ENCODE measurements around the gene KLHL14. TPM values are rescaled to one million over a fixed set of nuclear protein-coding genes. Genes with fewer than 3 reads are reported as not detected.

KLHL14 gene
- polyA plus RNA-seq, 2 of the 4 experiments (the other 2 are of a cell fraction) = not detected

DNA sequence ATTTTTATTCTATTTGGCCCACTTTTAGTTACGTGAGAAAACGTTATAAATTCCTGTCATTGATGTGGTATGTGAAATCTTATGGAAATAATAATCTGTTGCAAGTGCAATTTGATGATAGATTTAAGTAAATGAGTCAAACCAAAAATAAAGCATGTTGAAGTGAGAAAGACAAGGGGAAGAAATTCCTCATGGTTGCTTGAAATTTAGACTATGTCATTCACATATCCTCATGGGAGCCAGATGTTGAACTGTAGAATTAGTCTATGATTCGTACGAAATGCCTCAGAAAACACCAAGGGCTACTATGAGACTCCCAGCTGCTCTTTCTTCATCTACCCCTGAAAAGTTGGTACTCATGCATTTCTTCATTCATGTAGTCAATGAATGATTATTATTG is 55.7 kb downstream of the KLHL14 start:
- ChIA-PET POLR2A (no interaction called here), CTCF (no interaction called here)
- Histone ChIP-seq H3K4me3 (no peak overlapping the region), H3K9me3 (no peaks in the 10 kb centered on the region), H3K27ac (no peak overlapping the region), H3K4me2 (no peak overlapping the region), H3K4me1 (no peaks in the 10 kb centered on the region)
- WGBS (ENCODE audit: missing lambda C conversion rate) = 25% methylated on average over 4 of the region's 4 CpGs
- no peak for FAIRE-seq
- no peak for DNase-seq (ENCODE audit: low read depth in 1 of 2, low spot score in 1 of 2)
- no peak for ATAC-seq
- TF ChIP-seq, protein P1, sequence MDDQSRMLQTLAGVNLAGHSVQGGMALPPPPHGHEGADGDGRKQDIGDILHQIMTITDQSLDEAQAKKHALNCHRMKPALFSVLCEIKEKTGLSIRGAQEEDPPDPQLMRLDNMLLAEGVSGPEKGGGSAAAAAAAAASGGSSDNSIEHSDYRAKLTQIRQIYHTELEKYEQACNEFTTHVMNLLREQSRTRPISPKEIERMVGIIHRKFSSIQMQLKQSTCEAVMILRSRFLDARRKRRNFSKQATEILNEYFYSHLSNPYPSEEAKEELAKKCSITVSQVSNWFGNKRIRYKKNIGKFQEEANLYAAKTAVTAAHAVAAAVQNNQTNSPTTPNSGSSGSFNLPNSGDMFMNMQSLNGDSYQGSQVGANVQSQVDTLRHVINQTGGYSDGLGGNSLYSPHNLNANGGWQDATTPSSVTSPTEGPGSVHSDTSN (IDR thresholded peaks at IDR 0.05) = no peak
- no peak for TF ChIP-seq HOXB13 (CRISPR knock-in tag; IDR thresholded peaks at IDR 0.05; ENCODE audit: low read depth)
- TF ChIP-seq HDAC2 (IDR thresholded peaks at IDR 0.05) = no peak
- no peak for TF ChIP-seq CEBPB (IDR thresholded peaks at IDR 0.05)
- no peak for TF ChIP-seq GATA3 (IDR thresholded peaks at IDR 0.05; ENCODE audit: borderline replicate concordance)
- no peak for TF ChIP-seq RCOR1 (IDR thresholded peaks at IDR 0.05; ENCODE audit: low read depth, low read length)
- TF ChIP-seq PHF8 (IDR thresholded peaks at IDR 0.05; ENCODE audit: borderline replicate concordance, low read depth) = no peak
- TF ChIP-seq, protein P2, sequence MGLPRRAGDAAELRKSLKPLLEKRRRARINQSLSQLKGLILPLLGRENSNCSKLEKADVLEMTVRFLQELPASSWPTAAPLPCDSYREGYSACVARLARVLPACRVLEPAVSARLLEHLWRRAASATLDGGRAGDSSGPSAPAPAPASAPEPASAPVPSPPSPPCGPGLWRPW (IDR thresholded peaks at IDR 0.05) = no peak
- TF ChIP-seq, protein P3, sequence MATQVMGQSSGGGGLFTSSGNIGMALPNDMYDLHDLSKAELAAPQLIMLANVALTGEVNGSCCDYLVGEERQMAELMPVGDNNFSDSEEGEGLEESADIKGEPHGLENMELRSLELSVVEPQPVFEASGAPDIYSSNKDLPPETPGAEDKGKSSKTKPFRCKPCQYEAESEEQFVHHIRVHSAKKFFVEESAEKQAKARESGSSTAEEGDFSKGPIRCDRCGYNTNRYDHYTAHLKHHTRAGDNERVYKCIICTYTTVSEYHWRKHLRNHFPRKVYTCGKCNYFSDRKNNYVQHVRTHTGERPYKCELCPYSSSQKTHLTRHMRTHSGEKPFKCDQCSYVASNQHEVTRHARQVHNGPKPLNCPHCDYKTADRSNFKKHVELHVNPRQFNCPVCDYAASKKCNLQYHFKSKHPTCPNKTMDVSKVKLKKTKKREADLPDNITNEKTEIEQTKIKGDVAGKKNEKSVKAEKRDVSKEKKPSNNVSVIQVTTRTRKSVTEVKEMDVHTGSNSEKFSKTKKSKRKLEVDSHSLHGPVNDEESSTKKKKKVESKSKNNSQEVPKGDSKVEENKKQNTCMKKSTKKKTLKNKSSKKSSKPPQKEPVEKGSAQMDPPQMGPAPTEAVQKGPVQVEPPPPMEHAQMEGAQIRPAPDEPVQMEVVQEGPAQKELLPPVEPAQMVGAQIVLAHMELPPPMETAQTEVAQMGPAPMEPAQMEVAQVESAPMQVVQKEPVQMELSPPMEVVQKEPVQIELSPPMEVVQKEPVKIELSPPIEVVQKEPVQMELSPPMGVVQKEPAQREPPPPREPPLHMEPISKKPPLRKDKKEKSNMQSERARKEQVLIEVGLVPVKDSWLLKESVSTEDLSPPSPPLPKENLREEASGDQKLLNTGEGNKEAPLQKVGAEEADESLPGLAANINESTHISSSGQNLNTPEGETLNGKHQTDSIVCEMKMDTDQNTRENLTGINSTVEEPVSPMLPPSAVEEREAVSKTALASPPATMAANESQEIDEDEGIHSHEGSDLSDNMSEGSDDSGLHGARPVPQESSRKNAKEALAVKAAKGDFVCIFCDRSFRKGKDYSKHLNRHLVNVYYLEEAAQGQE (IDR thresholded peaks at IDR 0.05) = no peak
- TF ChIP-seq, protein P4, sequence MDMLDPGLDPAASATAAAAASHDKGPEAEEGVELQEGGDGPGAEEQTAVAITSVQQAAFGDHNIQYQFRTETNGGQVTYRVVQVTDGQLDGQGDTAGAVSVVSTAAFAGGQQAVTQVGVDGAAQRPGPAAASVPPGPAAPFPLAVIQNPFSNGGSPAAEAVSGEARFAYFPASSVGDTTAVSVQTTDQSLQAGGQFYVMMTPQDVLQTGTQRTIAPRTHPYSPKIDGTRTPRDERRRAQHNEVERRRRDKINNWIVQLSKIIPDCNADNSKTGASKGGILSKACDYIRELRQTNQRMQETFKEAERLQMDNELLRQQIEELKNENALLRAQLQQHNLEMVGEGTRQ (IDR thresholded peaks at IDR 0.05) = no peak
- no peak for TF ChIP-seq HOXB5 (CRISPR knock-in tag; IDR thresholded peaks at IDR 0.05)
- TF ChIP-seq JUNB (IDR thresholded peaks at IDR 0.05) = no peak
- TF ChIP-seq KDM1A (IDR thresholded peaks at IDR 0.05; ENCODE audit: low read depth) = no peak
- TF ChIP-seq POLR2AphosphoS2 (conservative IDR thresholded peaks at IDR 0.05; ENCODE audit: low read length) = no peak
- TF ChIP-seq ZC3H11A (IDR thresholded peaks at IDR 0.05) = no peak
- no peak for TF ChIP-seq EHF (CRISPR knock-in tag; IDR thresholded peaks at IDR 0.05)
- TF ChIP-seq, protein P5, sequence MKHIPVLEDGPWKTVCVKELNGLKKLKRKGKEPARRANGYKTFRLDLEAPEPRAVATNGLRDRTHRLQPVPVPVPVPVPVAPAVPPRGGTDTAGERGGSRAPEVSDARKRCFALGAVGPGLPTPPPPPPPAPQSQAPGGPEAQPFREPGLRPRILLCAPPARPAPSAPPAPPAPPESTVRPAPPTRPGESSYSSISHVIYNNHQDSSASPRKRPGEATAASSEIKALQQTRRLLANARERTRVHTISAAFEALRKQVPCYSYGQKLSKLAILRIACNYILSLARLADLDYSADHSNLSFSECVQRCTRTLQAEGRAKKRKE (CRISPR knock-in tag; IDR thresholded peaks at IDR 0.05; ENCODE audit: low read depth) = no peak
- no peak for TF ChIP-seq ZFP36 (IDR thresholded peaks at IDR 0.05; ENCODE audit: borderline replicate concordance, partially characterized antibody)
- TF ChIP-seq CBX8 (IDR thresholded peaks at IDR 0.05) = no peak

DNA sequence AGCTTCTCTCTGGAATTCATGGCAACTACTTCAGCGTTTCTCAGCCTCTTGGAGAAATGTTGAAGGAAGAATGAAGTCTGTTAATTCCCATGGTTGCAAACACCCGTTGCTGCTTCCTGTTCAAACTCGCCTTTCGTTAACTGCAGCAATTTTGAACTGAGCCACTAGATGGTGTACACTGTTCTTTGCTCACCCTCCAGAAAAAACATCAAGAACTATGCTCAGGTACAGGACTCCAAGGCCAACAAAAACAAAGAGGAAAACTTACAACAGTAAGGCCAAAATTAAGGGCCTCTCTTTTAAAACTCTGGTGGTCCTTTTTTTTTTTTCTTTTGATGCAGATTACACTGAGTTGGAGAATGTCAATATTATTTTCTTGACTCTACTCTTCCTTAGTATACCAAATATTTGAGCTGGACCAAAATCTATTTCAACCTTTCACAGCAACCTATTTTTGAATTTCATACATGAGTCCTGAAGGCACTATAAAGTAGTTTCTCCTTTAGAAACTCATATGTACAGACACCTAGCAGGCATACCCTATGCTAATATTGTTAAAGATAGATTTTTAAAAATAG is 58.2 kb downstream of the KLHL14 start:
- Histone ChIP-seq H3K9me3 (no peaks in the 10 kb centered on the region), H3K4me2 (no peak overlapping the region), H3K4me3 (no peak overlapping the region), H3K4me1 (no peaks in the 10 kb centered on the region), H3K27ac (no peak overlapping the region)
- POLR2A ChIA-PET = no interaction called here
- peak; percentile 7 to 56 for DNase-seq (ENCODE audit: low read depth in 1 of 2, low spot score in 1 of 2)
- peak in 1 of 2 experiments; percentile 74; a peak in 2 of 6 replicates for ATAC-seq
- CTCF ChIA-PET = interaction anchor here (0.6 to 2.7 kb wide), 6 partner anchors 9 to 1469 kb away, joined by 3 to 11 read pairs (median 4); no protein-coding TSS in a partner anchor
- under 1% methylated on average over 4 of the region's 4 CpGs for WGBS (ENCODE audit: missing lambda C conversion rate)
- no peak for FAIRE-seq
- TF ChIP-seq SREBF2 (IDR thresholded peaks at IDR 0.05) = no peak
- TF ChIP-seq, protein P6, sequence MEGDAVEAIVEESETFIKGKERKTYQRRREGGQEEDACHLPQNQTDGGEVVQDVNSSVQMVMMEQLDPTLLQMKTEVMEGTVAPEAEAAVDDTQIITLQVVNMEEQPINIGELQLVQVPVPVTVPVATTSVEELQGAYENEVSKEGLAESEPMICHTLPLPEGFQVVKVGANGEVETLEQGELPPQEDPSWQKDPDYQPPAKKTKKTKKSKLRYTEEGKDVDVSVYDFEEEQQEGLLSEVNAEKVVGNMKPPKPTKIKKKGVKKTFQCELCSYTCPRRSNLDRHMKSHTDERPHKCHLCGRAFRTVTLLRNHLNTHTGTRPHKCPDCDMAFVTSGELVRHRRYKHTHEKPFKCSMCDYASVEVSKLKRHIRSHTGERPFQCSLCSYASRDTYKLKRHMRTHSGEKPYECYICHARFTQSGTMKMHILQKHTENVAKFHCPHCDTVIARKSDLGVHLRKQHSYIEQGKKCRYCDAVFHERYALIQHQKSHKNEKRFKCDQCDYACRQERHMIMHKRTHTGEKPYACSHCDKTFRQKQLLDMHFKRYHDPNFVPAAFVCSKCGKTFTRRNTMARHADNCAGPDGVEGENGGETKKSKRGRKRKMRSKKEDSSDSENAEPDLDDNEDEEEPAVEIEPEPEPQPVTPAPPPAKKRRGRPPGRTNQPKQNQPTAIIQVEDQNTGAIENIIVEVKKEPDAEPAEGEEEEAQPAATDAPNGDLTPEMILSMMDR (IDR thresholded peaks at IDR 0.05) = peak; percentile 45; the same call in 2 of the 3 replicates
- no peak for TF ChIP-seq FOSB (CRISPR knock-in tag; IDR thresholded peaks at IDR 0.05)
- TF ChIP-seq SMC3 (IDR thresholded peaks at IDR 0.05) = 0 out of 3 replicates have a peak, but pooled peaks have one; percentile 27
- TF ChIP-seq ZNF302 (CRISPR knock-in tag; IDR thresholded peaks at IDR 0.05) = no peak
- TF ChIP-seq, protein P7, sequence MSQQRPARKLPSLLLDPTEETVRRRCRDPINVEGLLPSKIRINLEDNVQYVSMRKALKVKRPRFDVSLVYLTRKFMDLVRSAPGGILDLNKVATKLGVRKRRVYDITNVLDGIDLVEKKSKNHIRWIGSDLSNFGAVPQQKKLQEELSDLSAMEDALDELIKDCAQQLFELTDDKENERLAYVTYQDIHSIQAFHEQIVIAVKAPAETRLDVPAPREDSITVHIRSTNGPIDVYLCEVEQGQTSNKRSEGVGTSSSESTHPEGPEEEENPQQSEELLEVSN (IDR thresholded peaks at IDR 0.05; ENCODE audit: borderline replicate concordance, low read depth) = no peak
- peak; percentile 42 to 54; a peak in 4 of 5 replicates for TF ChIP-seq RAD21 (conservative IDR thresholded peaks at IDR 0.05 in 1 of 2, IDR thresholded peaks at IDR 0.05 in 1 of 2)
- TF ChIP-seq HOXB13 (CRISPR knock-in tag; IDR thresholded peaks at IDR 0.05; ENCODE audit: low read depth) = no peak
- TF ChIP-seq POLR2A (IDR thresholded peaks at IDR 0.05; ENCODE audit: low read length) = no peak
- TF ChIP-seq ZSCAN20 (CRISPR knock-in tag; IDR thresholded peaks at IDR 0.05) = no peak
- no peak for TF ChIP-seq HOXA7 (CRISPR knock-in tag; IDR thresholded peaks at IDR 0.05)

Data from A549 (cell line).